ENCODE measurements around the gene MRO.

GRCh38 chr18:50822756-50823155, 2.9 kb upstream of the MRO start:
- TF ChIP-seq CHD2 (IDR thresholded peaks at IDR 0.05; ENCODE audit: low read length) (no peak), POLR2AphosphoS5 (IDR thresholded peaks at IDR 0.05; ENCODE audit: low read depth, low read length) (no peak), TCF12 (IDR thresholded peaks at IDR 0.05; ENCODE audit: low read depth, low read length) (no peak), CTCF (IDR thresholded peaks at IDR 0.05; ENCODE audit: control extremely low read depth in 1 of 3, insufficient read depth in 1 of 3, low read depth in 1 of 3, low read length in 3 of 3) (no peak), EP300 (IDR thresholded peaks at IDR 0.05; ENCODE audit: borderline replicate concordance in 1 of 2, low read depth in 2 of 2, low read length in 2 of 2) (no peak), EZH2 (IDR thresholded peaks at IDR 0.05; ENCODE audit: low read depth, low read length, severe bottlenecking) (no peak), ATF3 (IDR thresholded peaks at IDR 0.05; ENCODE audit: insufficient read depth, low read depth, low read length) (no peak), GTF2F1 (IDR thresholded peaks at IDR 0.05; ENCODE audit: borderline replicate concordance, low read depth, low read length) (no peak), POLR2A (IDR thresholded peaks at IDR 0.05; ENCODE audit: control extremely low read depth in 1 of 2, low read depth in 2 of 2, low read length in 2 of 2) (no peak), TEAD4 (IDR thresholded peaks at IDR 0.05; ENCODE audit: low read depth, low read length) (no peak), EGR1 (IDR thresholded peaks at IDR 0.05; ENCODE audit: borderline replicate concordance, low read depth, low read length) (no peak), TAF1 (IDR thresholded peaks at IDR 0.05; ENCODE audit: low read depth, low read length) (no peak), NRF1 (IDR thresholded peaks at IDR 0.05; ENCODE audit: low read depth, low read length) (no peak)
